Cardiac ventricle fibroblast (primary cell): ENCODE data around the gene MYOZ3. TPM values are rescaled to one million over a fixed set of nuclear protein-coding genes. Genes with fewer than 3 reads are reported as not detected.

Experiments
- total RNA-seq: library from RNA; depleted of rRNA; stranded (reverse); fragments of >200 nt; gene quantifications from 2 replicates; pipeline ENCODE4 v1.2.3, GENCODE V29; 2015

MYOZ3 gene
- 0.20 and 2.0 TPM in 2 replicates for total RNA-seq

GRCh38 chr5:150661086-150661485 is at the start of gene MYOZ3:
Gene MYOZ3 (plus strand): TSS chr5:150661251. CDS start chr5:150662942, 1,691 bp downstream.

GRCh38 chr5:150640311-150641005 is 20.6 kb upstream of the MYOZ3 start, which contains the start of gene SYNPO:
Gene SYNPO (plus strand): TSS chr5:150640660. CDS start chr5:150648276, 7,616 bp downstream.

GRCh38 chr5:150700594-150701377 is 39.7 kb downstream of the MYOZ3 start, which contains the start of gene RBM22:
Gene RBM22 (minus strand): TSS chr5:150701062. CDS start chr5:150700985, 77 bp downstream.

Other genes starting within 250 kb of the MYOZ3 start
- gene CD74, start 248.3 kb upstream of the MYOZ3 start, total RNA-seq = 1.3 and 1.4 TPM in 2 replicates
- 2,845 and 2,904 TPM in 2 replicates for gene RPS14, start 211.5 kb upstream of the MYOZ3 start, total RNA-seq
- 98.7 and 108 TPM in 2 replicates for gene NDST1, start 153.1 kb upstream of the MYOZ3 start, total RNA-seq
- gene SYNPO, start 20.6 kb upstream of the MYOZ3 start, total RNA-seq = 20.6 and 23.8 TPM in 2 replicates
- 32.4 and 37.4 TPM in 2 replicates for gene RBM22, start 39.8 kb downstream of the MYOZ3 start, total RNA-seq
- 54.2 and 57.0 TPM in 2 replicates for gene DCTN4, start 97.8 kb downstream of the MYOZ3 start, total RNA-seq
- 53.3 and 62.1 TPM in 2 replicates for gene SMIM3, start 117.5 kb downstream of the MYOZ3 start, total RNA-seq
- gene IRGM, start 185.3 kb downstream of the MYOZ3 start, total RNA-seq = not detected in 2 replicates
- gene ZNF300, start 243.7 kb downstream of the MYOZ3 start, total RNA-seq = 2.6 and 3.8 TPM in 2 replicates